Measurements from ENCODE around the gene IL1RAPL2. TPM values are rescaled to one million over a fixed set of nuclear protein-coding genes. Genes with fewer than 3 reads are reported as not detected.

The IL1RAPL2 gene
- total RNA-seq, 1 donor from 2014 or later = not detected

GRCh38 chrX:105267167-105267566 is 701.2 kb downstream of the IL1RAPL2 start:
- H3K27me3 Mint-ChIP-seq (ENCODE audit: insufficient read depth, low read depth) = no peaks in the 10 kb centered on the region
- no peaks in the 10 kb centered on the region for H3K36me3 Mint-ChIP-seq
- no peaks in the 10 kb centered on the region for H4K20me1 ChIP-seq (ENCODE audit: low read depth)
- no peak overlapping the region for H3K4me3 Mint-ChIP-seq
- H3K4me1 ChIP-seq = no peaks in the 10 kb centered on the region
- no peak overlapping the region for H3K4me3 ChIP-seq
- H3K79me2 ChIP-seq (ENCODE audit: low read depth) = no peaks in the 10 kb centered on the region
- DNase-seq (ENCODE audit: low spot score) = no peak
- H3K27ac ChIP-seq = no peak overlapping the region
- no peaks in the 10 kb centered on the region for H3K27me3 ChIP-seq
- TF ChIP-seq CTCF (IDR thresholded peaks at IDR 0.05) = no peak
- TF ChIP-seq EZH2phosphoT487 (IDR thresholded peaks at IDR 0.05) = no peak
- TF ChIP-seq EZH2 (IDR thresholded peaks at IDR 0.05) = no peak
- no peak overlapping the region for H3K4me2 ChIP-seq
- peaks cover 12% of the 10 kb centered on the region for H3K4me1 Mint-ChIP-seq
- no peaks in the 10 kb centered on the region for H3K36me3 ChIP-seq
- no peak overlapping the region for H3K9ac ChIP-seq
- no peaks in the 10 kb centered on the region for H3K9me3 Mint-ChIP-seq
- H3F3A ChIP-seq (ENCODE audit: low read depth) = no peaks in the 10 kb centered on the region
- H2AFZ ChIP-seq (replicated peaks) = no peak overlapping the region
- H3K9me3 ChIP-seq (ENCODE audit: low read depth) = no peaks in the 10 kb centered on the region
- H3K27ac Mint-ChIP-seq = no peak overlapping the region

- Mint-ChIP-seq H3K27me3 (ENCODE audit: insufficient read depth, low read depth) (no peaks in the 10 kb centered on the region), H3K4me1 (peaks cover 6% of the 10 kb centered on the region), H3K27ac (no peak overlapping the region), H3K36me3 (no peaks in the 10 kb centered on the region), H3K9me3 (no peaks in the 10 kb centered on the region), H3K4me3 (no peak overlapping the region)
- H3K4me2 ChIP-seq = no peak overlapping the region
- TF ChIP-seq CTCF (IDR thresholded peaks at IDR 0.05) (no peak), EZH2 (IDR thresholded peaks at IDR 0.05) (no peak), EZH2phosphoT487 (IDR thresholded peaks at IDR 0.05) (no peak)
- no peaks in the 10 kb centered on the region for H3K79me2 ChIP-seq (ENCODE audit: low read depth)
- H3K9ac ChIP-seq = no peak overlapping the region
- no peaks in the 10 kb centered on the region for H3K36me3 ChIP-seq
- H3K4me3 ChIP-seq = no peak overlapping the region
- no peaks in the 10 kb centered on the region for H3K27me3 ChIP-seq
- no peaks in the 10 kb centered on the region for H4K20me1 ChIP-seq (ENCODE audit: low read depth)
- no peaks in the 10 kb centered on the region for H3F3A ChIP-seq (ENCODE audit: low read depth)
- H2AFZ ChIP-seq (replicated peaks) = no peak overlapping the region
- no peaks in the 10 kb centered on the region for H3K9me3 ChIP-seq (ENCODE audit: low read depth)
- H3K4me1 ChIP-seq = no peaks in the 10 kb centered on the region
- DNase-seq (ENCODE audit: low spot score) = no peak
- H3K27ac ChIP-seq = no peak overlapping the region
Measured at GRCh38 chrX:105269386-105269785, 703.4 kb downstream of the IL1RAPL2 start.

- no peak overlapping the region for H2AFZ ChIP-seq (replicated peaks)
- H3K36me3 Mint-ChIP-seq = no peaks in the 10 kb centered on the region
- no peaks in the 10 kb centered on the region for H3K27me3 Mint-ChIP-seq (ENCODE audit: insufficient read depth, low read depth)
- H3K4me3 Mint-ChIP-seq = no peak overlapping the region
- H3F3A ChIP-seq (ENCODE audit: low read depth) = no peaks in the 10 kb centered on the region
- no peaks in the 10 kb centered on the region for H4K20me1 ChIP-seq (ENCODE audit: low read depth)
- H3K27me3 ChIP-seq = no peaks in the 10 kb centered on the region
- no peaks in the 10 kb centered on the region for H3K9me3 ChIP-seq (ENCODE audit: low read depth)
- H3K27ac Mint-ChIP-seq = no peak overlapping the region
- peaks cover 17% of the 10 kb centered on the region for H3K4me1 Mint-ChIP-seq
- no peaks in the 10 kb centered on the region for H3K9me3 Mint-ChIP-seq
- DNase-seq (ENCODE audit: low spot score) = no peak
- no peak for TF ChIP-seq CTCF (IDR thresholded peaks at IDR 0.05)
- TF ChIP-seq EZH2 (IDR thresholded peaks at IDR 0.05) = no peak
- TF ChIP-seq EZH2phosphoT487 (IDR thresholded peaks at IDR 0.05) = no peak
- no peak overlapping the region for H3K4me2 ChIP-seq
- H3K4me1 ChIP-seq = no peaks in the 10 kb centered on the region
- H3K27ac ChIP-seq = no peak overlapping the region
- no peaks in the 10 kb centered on the region for H3K79me2 ChIP-seq (ENCODE audit: low read depth)
- no peak overlapping the region for H3K9ac ChIP-seq
- H3K4me3 ChIP-seq = no peak overlapping the region
- no peaks in the 10 kb centered on the region for H3K36me3 ChIP-seq
Measured at GRCh38 chrX:105273326-105273725, 707.3 kb downstream of the IL1RAPL2 start.

Measured in neural progenitor cell (in vitro differentiated cells).